ENCODE data around the gene TRPM8.

DNA sequence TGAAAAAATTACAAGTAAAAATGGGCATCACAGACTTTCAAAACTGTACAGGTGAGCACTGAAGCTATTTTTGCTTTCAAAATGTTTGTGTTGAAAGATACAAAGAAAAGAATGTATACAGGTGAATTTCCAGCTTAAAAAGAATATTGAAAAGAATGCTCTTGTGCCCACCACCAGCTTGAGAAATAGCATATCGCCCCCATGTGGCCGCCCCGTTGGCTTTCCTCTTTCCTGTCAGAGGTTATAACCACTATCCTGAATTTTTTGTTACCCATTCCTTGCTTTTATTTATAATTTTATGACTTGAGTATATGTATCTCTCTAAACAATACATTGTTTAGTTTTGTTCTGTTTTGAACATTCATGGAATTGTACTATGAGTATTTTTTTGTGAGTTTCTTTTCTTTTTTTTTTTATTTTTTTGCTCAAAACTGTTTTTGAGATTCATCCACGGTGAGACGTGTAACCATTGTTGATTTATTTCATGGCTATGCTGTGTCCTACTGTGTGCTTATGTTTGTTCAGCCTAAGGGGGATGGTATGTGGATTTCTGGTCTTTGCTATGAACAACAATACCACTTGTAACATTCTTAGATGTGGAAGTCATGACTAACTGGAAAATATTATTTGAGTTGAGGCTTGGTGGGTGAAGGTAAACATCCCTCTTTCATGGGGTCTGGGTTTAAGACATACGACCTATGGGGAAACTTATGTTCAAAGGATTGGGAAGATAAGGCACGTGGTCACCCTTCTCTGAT is 11.6 kb downstream of the TRPM8 start:
- no peak for TF ChIP-seq EZH2 (IDR thresholded peaks at IDR 0.05; ENCODE audit: insufficient read depth, poor library complexity, severe bottlenecking)
- no peak for TF ChIP-seq EZH2phosphoT487 (IDR thresholded peaks at IDR 0.05; ENCODE audit: insufficient read depth, low read depth)

Measured in GM23248 (cell line).